ENCODE measurements around the gene BACH2. TPM values are rescaled to one million over a fixed set of nuclear protein-coding genes. Genes with fewer than 3 reads are reported as not detected.
"Not testable (repeated sequence)": the region's sequence is repeated elsewhere in the genome, so short reads cannot be mapped to it uniquely, and the experiment has no call there.

BACH2 gene
- polyA plus RNA-seq, 1 donor = 4.9 TPM

DNA sequence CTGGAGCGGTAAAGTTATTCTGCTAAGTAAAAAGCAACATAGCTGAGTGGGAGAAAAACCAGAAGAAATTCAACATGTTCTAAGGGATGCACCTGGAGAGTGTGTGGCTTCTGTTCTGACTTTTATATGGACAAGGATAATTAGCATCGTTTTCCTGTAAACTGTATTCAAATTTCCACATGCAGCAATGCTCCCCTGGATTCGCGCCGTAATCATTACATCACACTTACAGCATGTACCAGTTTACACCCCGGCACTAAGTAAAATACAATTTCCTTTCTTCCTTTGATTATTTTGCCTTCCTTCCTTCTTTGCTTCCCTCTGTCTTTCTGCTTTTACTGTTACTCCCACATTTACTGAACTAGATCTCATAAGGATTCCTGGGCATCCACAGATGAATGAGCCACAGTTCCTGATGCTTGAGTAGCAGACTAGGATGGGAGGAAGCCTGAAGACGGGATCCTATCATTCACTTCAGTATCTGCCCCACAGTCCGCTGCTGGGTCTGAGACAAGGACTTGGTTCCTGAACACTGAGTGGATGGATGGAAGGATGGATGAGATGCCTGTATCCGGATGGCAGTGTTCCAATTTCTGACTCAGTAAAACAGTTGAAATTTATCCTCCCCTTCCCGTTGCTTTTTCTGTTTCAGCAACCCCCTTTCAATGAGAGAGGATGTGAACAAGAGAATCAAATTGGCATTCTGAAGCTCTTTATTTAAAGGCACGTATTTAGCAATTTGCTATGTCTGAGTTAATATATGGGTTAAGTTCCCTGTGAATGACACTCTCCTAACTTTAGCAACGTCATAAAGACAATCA lies 227.7 kb downstream of the BACH2 start:
- no peak for DNase-seq (ENCODE audit: low read depth)

DNA sequence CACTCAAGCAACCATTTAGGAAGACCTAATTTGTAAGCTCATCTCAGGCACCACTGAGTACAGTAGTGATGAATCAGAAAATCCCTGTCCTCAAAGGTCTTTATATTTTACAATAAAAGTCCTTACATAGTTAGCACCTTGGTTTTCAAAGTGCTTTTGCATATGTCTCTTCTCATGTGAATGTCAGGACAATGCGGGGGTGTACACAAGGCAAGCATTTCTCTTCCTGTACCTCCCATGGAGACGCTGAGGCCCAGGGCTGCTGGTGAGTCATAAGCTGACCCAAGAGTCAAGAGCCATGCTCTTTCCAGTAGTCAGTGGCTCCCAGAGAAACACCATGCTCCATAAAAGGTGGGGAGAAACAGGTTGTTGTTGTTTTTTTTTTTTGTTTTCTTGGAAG lies 228.4 kb downstream of the BACH2 start:
- DNase-seq (ENCODE audit: low read depth) = no peak

- no peak for DNase-seq (ENCODE audit: low read depth)
Measured at GRCh38 chr6:90066697-90067096, 229.9 kb downstream of the BACH2 start.

DNA sequence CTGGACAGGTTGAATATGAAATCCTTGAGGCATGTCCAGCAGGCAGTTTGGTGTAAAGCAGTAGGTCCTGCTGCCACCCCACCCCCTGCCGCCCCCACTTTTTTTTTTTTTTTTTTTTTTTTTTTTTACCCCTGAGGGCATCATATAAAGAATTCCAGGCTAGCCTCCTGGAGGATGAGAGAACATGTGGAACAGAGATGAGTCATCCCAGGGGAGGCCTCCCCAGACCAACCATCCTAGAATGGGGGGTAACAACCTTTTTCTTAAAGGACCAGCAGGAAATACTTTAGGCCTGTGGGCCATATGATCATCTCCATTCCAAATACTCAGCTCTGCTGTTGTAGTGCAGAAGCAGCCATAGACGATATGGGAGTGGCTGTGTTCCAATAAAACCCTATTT lies 231.5 kb downstream of the BACH2 start:
- DNase-seq (ENCODE audit: low read depth) = no peak

DNA sequence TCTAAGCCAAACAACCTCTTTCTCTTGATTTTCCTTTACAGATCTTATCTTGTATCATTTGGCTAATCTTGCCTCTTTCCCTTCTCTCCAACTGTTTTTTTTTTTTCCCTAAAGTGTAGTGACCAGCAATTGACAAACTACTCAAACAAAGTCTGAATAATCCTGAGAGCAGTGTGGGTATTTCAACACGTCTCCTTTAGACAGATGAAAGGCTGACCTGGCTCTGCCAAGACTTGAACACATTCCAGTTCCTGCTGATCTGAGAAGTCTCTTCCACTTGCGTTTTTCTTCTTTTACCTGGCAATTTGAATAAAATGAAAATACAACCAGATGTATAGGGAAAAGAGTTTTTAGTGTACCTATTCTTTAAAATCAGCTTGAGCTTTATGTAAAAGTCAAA lies 234.0 kb downstream of the BACH2 start:
- DNase-seq (ENCODE audit: low read depth) = no peak

- DNase-seq (ENCODE audit: low read depth) = no peak
Measured at GRCh38 chr6:90062051-90062450, 234.6 kb downstream of the BACH2 start.

- not testable (repeated sequence) for DNase-seq (ENCODE audit: low read depth)
Measured at GRCh38 chr6:90059178-90059577, 237.5 kb downstream of the BACH2 start.

DNA sequence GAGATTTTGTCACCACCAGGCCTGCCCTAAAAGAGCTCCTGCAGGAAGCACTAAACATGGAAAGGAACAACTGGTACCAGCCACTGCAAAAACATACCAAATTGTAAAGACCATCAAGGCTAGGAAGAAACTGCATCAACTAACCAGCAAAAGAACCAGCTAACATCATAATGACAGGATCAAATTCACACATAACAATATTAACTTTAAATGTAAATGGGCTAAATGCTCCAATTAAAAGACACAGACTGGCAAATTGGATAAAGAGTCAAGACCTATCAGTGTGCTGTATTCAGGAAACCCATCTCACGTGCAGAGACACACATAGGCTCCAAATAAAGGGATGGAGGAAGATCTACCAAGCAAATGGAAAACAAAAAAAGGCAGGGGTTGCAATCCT lies 240.7 kb downstream of the BACH2 start:
- not testable (repeated sequence) for DNase-seq (ENCODE audit: low read depth)

GRCh38 chr6:90054193-90054592 lies 242.4 kb downstream of the BACH2 start:
- DNase-seq (ENCODE audit: low read depth) = not testable (repeated sequence)

DNA sequence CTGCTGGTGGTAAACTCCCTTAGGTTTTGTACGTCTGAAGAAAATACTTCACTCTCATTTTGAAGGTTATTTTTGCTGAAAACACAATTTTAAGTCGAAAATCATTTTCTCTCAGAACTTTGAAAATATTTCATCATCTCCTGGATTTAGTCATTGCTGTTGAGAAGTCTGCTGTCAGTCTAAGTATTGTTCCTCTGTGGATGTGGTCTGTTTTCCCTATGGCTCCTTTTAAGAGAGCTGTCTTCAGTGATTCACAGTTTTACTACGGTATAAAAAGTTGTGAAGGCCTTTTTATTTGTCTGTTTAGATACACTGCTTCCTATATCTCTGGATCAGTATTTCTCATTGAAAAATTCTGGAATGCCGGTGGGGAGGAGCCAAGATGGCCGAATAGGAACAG lies 243.0 kb downstream of the BACH2 start:
- no peak for DNase-seq (ENCODE audit: low read depth)

DNA sequence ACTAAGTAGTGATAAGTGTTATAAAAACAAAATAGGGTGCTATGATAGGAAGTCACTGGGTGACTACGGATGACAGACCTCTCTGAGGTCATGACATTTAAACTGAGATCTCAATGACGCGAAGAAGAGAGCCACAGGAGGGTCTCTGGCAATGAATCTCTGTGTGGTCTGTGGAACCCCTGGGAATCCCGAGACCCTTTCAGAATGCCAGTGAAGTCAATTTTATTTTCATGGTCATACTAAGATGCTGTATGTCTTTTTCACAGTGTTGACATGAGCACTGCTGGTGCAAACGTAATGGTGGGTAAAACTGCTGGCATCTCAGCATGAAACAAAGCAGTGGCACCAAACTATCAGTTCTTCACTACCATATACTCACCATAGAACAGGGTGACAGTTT lies 247.3 kb downstream of the BACH2 start:
- no peak for DNase-seq (ENCODE audit: low read depth)

DNA sequence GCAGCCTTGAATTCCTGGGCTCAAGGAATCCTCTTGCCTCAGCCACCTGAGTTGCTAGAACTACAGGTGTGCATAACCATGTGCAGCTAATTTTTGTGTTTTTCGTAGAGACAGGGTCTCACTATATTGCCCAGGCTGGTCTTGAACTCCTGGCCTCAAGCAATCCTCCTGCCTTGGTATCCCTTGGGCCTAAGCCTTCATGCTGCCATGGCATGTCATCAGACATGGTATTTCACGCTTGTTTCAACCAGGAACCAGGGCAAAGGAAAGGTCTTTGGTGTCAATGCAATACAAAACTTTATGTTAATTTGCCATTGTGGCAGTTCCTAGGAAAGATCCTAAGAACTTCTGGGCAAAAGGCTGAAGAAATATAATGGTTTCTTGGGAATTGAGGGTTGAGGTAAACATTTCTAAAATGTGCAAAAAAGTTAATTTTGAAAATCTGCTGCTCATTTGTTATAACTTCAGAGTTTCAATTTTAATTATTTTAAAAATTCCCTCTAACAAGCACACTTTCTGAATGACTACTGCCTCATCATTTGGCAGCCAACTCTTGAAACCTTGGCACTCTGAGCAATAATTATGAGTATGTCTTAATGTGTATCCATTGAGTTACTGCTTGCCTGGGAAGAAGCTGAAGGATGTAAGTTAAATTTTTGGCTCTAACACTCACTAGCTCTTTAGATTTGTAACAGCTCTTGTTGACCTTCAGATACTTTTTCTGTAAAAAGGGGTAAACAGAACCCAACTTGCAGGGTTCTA lies 248.3 kb downstream of the BACH2 start:
- DNase-seq (ENCODE audit: low read depth) = no peak

DNA sequence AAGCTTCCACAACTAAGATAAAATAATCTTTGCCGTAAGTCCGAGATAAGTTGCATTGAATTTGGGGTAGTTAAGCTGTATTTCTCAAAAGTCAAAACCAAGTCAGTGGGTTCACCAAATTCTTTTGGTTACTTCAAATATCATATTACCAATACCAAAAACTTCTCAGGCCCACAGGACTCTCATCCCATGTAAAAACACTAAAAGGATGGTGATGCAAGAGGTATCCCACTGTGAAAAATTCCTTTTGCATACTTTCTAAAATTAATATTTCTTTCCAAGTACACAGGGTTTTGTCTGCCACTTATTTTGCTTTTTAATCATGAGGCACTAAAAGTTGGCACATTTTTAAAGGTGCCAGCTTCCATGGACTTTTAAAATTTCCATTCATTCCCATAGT lies 251.1 kb downstream of the BACH2 start:
- no peak for DNase-seq (ENCODE audit: low read depth)

DNA sequence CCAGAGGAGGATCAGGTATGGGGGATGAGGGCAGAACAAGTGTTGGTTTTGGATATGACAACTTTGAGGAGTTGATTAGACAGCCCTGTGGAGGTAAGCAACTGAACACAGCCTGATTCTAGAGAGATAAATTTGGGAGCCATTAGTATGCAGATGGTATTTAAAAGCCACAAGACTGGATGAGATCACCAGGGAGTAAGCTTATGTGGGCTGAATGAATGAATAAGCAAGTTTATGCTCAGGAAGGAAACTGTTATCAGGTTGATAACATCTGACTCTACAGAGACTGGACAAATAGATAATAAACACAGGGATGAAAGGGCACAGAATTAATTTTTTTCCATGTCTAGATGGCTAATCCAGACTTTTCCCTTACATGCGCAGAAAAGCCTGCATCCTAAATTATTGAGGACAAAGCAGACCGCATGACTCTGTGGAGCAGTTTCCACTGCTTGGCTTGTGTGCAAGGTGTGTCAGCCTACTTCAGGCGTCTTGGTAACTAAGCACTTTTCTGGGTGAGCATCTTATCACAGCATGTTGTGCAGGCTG lies 251.7 kb downstream of the BACH2 start:
- no peak for DNase-seq (ENCODE audit: low read depth)

DNA sequence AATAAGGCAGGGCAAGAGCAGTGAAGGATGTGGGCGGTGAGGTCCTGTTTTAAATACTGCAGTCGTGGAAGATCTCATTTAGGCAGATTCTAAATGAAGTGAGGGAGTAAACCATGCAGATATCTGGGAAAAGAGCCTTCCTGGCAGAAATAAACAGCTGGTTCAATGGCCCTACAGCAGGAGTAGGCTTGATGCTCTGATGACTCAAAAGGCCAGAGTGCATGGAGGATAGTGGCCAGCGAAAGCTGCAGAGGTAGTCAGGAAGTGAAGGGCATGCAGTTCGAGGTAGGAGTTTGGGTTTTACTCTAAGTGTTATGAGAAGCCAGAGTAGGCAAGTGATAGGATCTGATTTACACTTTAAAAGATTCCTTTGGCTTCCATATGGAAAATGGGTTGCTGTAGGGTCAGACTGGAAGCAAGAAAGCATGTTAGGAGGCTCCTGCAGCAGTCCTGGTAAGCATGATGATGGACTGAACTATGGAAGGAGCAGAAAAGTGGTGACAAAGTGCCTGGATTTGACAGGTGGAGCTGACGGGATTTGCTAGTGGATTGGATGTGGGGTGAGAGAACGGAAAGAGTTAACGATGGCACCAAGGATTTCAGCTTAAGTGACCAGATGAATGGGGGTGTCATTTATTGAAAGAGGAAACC lies 252.3 kb downstream of the BACH2 start:
- no peak for DNase-seq (ENCODE audit: low read depth)

DNA sequence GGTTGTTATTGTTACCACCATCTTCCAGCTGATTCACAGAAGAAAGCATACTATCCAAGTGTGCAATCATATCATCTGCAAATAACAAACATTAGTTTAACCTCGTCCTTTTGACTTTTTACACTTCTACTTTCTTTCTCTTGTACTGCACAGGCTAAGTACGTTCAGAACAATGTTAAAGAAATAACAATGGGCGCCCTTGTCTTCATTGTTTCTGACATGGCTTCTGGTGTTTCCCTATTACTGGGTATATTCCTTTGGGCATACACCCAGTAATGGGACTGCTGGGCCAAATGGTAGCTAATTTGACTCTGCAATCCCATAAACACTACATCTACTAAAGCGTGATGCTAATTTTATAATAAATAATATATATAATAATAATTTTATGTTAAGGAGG lies 255.7 kb downstream of the BACH2 start:
- no peak for DNase-seq (ENCODE audit: low read depth)

DNA sequence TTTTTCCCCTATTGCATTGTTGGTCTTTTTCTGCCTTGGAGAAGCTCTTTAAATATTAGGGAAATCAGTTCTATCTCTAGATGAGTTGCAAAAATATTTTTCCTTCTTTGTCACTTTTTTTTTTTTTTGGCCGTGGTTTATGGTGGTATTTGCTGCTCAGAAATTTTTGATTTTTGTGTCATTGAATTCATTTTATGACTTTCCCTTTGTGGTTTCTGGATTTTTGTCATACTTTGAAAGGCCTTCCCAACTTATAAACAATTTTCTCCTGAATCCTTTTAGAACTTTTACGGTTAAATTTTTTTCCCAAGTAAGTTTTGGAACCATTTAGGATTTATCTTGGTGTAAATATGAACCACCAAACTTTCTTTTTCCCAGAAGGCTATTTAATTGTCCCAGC lies 256.7 kb downstream of the BACH2 start:
- no peak for DNase-seq (ENCODE audit: low read depth)

- DNase-seq (ENCODE audit: low read depth) = no peak
Measured at GRCh38 chr6:90038961-90039653, 257.5 kb downstream of the BACH2 start.

DNA sequence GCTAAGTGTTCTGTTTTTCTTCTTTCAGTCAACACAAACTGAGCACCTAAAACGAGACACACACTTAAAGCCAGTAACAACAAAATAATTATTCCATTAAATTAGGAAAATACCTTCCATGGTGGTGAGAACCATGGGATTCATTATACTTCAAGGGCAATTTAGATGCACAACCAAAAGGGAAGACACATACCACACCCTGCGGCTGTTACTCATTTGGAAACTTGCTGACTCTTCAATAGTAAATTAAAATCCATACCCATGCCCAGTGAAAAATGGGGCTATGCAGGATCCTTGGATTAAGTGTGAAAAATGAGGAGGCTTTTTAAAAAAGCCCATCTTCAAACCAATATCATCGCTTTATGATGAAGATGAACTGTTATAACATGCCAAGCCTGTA lies 259.7 kb downstream of the BACH2 start:
- DNase-seq (ENCODE audit: low read depth) = no peak

- no peak for DNase-seq (ENCODE audit: low read depth)
Measured at GRCh38 chr6:90035047-90035723, 261.5 kb downstream of the BACH2 start.

DNA sequence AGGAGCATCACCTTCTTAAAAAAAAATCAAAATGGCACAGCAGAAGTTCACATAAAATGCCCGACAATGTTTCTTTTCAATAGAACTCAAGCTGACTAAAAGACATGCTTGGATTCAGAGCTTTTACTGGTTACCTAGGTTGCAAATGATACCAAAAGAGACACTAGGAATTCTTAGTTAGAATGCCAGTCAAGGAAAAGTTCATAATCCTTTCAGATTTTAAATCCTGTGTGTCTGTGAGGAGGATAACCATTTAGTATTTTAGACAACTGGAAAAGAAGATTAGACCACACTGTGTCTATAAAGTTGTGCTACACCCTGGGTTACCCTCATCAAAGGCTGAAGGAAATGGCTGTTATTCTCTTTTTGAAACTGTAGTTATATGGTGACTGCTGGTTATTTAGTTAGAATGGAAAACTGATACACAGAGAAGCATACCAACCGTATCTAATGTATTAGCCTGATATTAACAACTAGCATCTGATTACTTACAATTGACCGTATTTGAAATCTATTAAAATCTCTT lies 262.8 kb downstream of the BACH2 start:
- DNase-seq (ENCODE audit: low read depth) = no peak

Measured in forelimb muscle (tissue), 1 donor.